Dermis microvascular lymphatic vessel endothelial cell (primary cell): ENCODE results near the gene LHX5. TPM values are rescaled to one million over a fixed set of nuclear protein-coding genes. Genes with fewer than 3 reads are reported as not detected.

Experiments
- DNase-seq, 2 donors: peaks; one replicate each; pipeline versions ENCODE4 v3.0.0 to v3.0.0-alpha.2; 2010; ENCODE audit warnings: low read depth in 2 of 2
- total RNA-seq: library from RNA; depleted of rRNA; stranded (reverse); fragments of >200 nt; gene quantifications from 2 replicates; pipeline ENCODE4 v1.2.1, GENCODE V29; 2014

LHX5 gene
- total RNA-seq, 1 donor from 2014 or later = not detected

DNA sequence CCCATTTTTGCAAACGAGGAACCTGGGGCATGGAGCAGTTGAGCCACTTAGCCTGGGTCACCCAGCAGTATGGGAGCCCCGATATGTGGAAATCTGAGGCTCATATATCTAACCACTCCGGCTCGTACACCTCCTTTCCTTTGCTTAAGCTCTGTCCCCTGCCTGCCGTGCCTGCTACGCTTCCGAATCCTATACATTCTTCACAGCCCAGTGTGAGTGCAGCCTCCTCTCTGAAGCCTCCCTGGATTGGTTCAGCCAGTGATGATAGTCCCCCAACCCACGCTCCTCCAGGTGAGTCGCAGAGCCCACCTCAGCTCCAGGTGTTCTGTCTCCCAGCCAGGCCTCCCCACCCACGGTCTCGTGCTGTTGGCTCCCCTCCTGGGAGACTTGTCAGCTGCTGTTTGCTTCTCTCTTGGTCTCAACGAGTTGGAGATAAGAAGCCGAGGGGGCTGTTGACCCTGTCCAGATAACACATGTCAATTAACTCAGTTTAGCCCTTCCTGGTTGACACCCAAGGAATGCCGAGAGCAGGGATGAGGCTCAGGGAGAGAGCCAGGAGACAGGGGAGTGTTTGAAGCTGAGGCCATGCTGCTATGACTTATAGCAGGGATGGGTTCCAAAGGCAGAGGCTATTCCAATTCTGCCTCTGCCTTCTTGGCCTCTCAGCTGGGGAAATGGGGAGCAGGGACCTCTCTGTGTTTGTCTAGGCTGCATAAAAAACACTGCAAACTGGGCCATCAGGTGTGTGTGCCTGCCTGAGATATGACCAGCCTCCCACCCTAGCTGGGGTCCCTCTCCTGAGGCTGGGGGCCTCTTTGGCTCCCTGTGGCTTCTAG is 30.5 kb downstream of the LHX5 start:
- no peak for DNase-seq

DNA sequence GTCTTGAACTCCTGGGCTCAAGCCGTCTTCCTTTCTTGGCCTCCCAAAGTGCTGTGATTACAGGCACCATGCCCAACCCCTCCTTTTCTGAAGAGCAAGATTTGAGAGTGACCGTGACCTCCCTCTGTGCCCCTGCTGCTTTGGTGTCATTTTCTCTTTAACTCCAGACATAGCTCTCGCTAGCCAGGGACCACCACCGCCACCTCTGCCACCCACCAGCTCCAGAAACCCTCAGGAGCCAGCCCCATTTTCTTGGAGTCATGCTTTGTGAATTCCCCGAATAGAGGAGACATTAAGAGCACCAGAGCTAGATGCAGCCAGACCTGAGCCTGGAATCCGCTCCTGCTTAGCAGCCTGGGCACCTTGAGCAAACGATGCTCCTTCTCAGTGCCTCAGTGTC is 31.3 kb downstream of the LHX5 start:
- no peak for DNase-seq

DNA sequence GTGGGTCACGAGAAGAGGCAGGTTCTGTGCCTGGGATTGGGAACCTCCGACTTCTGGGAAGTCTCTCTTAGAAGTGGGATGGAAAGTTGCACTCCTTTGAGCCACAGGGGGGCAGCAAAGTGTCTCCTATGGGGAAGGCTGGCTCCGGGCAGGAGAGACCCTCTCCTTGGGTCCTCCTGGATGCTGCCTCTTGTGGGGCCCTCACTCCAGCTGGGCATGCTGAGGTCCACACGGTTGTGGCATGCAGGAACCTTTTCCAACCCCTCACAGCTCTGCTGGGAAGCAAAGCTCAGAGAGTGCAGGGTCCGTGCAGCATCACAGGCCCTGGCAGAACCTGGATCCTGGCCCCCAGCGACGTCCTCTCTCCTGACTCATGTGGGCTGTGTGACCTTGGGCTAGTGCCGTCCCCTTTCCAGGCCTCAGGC is 32.1 kb downstream of the LHX5 start:
- peak; percentile 5 to 51 for DNase-seq

DNA sequence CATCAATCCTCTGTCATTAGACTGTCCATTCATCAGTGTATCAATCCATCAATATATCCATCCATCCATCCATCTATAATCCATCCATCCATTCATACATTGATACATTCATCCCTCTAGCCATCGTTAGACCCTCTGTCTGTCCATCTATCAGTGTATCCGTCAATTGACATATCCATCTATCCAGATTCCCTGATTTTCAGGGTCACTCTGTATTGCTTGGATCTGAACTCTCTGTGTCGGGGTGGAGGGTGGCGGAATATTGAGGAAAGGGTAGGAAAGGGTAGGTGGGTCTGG is 32.4 kb downstream of the LHX5 start:
- no peak for DNase-seq

DNA sequence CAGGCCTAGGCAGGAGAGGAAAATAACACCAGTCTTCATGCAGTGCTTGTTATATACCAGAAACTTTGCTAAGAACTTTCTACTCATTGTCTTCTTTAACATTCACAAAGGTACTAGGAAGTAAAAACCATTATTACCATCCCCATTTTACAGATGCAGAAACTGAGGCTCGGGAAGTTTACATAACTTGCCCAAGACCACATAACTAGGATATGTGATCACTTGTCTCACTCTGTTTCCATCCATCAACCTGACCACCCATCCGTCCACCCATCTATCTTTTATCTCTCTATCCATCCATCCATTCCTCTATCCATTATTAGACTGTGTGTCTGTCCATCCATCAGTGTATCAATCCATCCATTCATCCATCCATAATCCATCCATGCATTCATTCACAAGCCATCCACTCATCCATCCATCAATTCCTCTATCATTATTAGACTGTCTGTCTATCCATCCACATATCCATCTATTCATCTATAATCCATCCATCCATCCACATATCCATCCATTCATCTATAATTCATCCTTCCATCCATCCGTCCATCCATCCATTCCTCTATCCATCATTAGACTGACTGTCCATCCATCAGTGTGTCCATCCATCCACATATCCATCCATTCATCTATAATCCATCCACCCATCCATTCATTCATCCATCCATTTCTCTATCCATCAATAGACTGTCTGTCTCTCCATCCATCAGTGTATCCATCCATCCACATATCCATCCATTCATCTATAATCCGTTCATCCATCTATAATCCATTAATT is 33.0 kb downstream of the LHX5 start:
- no peak for DNase-seq

DNA sequence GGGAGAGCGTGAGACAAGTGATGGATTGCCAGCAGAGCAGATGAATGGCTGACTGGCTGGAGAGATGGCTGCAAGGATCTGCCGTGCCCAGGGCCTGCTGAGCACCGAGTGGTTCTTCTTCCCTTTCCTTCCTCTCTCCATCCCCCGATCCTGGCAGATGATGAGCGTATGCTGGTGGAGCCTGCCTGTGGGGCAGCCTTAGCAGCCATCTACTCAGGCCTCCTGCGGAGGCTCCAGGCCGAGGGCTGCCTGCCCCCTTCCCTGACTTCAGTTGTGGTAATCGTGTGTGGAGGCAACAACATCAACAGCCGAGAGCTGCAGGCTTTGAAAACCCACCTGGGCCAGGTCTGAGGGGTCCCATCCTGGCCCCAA is 34.0 kb downstream of the LHX5 start:
- no peak for DNase-seq

DNA sequence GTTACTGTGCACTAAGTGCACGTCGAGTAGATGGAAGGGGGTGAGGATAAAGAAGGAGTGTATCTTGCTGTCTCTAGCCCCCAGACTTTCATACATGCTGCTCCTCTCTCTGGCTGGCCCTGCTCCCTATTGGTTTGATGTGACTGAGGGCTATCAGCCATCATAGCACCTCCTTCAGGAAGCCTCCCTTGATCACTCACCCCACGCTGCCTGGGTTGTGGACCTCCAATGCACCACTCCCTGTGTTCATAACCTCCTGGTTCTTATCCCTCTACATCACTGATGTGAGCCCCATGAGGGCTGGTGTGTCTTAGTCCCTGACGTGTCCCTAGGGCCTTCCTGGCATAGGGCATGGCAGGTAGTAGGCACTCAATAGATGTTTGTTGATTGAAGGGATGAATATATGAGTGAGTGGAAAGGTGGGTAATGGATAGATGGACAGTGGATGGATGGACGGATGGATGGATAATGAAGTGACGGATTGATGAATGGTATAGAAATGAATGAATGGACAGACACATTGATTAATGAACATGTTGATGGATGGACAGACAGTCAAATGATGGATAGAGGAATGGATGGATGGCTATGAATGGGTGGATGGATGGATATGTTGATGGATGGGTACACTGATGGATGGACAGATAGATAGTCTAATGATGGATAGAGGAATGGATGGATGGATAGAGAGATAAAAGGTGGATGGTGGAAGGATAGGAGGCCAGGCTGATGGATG is 34.5 kb downstream of the LHX5 start:
- no peak for DNase-seq

DNA sequence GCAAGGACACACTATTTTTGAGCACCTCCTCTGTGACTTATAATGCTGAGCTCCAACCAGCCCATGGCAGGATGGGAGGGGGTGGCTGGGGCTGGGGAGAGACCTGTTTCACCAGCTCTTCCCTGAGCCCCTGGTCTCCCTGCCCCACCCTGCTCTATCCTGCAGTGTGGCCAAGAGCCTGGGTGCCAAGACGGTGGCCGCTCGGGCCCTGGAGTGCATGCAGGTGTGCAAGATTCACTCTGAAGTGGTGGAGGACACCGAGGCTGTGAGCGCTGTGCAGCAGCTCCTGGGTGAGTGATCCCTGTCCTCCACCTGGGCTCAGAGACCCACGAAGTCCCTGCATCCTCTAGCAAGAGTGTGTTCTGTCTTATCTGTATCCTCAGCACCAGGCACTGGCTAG is 35.1 kb downstream of the LHX5 start:
- no peak for DNase-seq

DNA sequence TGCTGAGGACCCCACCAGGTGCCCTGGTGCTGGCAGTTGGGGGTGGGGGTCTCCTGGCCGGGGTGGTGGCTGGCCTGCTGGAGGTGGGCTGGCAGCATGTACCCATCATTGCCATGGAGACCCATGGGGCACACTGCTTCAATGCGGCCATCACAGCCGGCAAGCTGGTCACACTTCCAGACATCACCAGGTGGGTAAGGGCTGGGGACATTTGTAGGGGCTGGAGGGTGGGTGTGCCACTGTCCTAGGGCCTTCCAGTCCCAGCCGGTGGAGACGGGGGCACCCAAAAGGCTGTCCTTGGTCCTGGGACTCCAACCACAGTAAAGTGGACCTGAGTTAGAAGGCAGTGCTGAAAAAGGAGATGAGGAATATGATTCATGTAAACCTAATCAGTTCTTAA is 36.3 kb downstream of the LHX5 start:
- DNase-seq = no peak

DNA sequence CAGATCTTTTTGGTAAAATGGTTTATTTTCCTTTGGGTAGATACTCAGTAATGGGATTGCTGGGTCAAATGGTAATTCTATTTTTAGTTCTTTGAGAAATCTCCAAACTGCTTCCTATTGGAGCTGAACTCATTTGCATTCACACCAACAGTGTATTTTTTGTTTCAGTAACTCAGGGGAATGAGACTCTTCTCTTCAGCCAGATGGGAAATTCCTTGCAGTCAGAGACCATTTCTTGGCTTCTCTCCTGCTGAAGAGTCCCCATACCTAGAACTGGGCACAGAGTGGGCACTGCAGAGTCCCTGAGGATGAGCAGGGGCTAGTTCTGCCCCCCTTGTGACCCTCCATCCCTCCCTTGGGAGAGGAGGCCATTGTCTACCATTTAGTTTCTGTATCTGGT is 38.7 kb downstream of the LHX5 start:
- no peak for DNase-seq

DNA sequence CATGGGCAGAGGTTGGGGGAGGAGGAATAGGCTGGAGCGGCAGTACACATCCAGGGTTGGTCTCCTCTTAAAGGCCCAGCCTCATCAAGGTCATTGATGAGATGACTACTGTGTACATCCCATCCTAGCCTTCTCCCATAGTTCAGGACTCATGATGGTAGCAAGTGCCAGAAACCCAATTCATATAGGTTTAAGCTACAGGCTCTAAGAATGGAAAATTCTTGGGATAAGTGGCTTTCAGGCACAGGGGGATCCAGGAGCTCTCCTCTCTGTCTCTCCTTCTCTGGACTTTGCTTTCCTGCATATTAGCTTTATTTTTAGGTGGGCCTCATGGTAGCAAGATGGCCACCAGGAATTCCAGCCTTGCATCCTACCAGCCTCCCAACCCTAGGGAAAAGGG is 43.2 kb downstream of the LHX5 start:
- no peak for DNase-seq

DNA sequence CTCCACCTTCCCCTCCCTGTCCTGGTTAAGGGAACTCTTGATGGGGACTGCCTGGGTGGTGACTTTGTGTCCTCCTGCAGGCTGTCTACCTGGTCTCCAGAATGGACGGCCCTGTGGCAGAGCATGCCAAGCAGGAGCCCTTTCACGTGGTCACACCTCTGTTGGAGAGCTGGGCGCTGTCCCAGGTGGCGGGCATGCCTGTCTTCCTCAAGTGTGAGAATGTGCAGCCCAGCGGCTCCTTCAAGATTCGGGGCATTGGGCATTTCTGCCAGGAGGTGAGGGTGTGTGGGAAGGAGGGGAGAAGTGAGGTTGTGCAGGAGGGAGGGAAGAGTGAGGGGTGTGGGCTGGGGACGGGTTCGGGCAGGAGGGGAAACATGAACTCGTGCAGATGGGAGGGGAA is 43.8 kb downstream of the LHX5 start:
- DNase-seq = no peak

DNA sequence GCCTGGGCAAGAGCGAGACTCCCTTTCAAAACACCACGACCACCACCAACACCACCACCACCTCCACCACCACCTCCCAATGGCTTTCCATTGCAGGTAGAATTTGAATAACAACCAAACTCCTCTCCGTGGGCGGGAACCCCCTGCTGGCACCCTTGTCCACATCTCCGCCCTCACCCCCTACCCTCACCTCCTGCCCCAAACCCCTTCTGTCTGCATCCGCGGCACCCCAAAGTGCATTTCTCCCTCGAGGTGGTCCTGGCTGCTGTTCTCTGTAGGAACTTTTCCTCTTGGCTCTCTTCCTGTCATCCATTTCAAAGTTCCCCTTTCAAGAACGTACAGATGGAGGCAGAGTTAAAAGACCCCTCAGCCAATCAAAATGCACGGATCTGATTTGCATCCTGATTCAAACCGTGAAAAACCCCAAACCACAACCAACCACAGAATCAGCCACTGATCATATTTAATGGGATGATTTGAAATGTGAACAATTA is 45.7 kb downstream of the LHX5 start:
- DNase-seq = no peak

DNA sequence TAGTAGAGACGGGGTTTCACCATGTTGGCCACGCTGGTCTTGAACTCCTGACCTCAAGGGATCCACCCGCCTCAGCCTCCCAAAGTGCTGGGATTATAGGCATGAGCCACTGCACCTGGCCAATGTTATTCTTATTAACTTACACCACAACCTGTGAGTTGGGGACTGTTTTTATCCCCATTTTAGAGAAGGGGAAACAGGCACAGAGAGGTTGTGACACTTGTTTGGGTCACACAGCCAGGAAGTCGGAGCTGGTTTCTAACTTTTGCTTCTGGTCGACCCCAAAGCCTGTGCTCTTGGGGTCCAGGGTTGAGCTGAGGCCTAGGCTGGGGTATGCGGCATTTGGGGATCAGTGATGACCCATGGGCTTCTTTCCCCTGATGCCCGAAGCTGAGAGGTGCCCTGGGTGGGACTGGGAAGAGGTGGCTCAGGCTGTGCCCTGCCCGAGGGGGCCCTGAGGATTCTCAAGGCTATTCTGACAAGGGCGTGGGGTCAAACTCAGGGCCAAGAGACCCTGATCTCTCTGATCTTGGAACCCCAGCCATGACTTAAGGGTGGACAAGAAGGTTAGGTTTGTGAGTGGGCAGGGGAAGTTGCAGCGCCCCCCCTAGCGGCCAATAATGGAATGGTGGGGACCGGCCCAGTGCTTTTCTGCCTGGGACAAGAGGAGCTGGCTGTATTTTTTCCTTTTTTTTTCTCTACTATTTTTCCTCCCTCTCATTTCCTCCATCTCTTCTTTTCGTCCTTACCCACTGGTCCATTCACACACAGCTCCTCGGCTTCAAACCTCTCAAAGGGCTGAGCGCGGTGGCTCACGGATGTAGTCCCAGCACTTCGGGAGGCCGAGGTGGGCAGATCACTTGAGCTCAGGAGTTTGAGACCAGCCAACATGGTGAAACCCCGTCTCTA is 46.5 kb downstream of the LHX5 start:
- peak; percentile 14 to 57 for DNase-seq

DNA sequence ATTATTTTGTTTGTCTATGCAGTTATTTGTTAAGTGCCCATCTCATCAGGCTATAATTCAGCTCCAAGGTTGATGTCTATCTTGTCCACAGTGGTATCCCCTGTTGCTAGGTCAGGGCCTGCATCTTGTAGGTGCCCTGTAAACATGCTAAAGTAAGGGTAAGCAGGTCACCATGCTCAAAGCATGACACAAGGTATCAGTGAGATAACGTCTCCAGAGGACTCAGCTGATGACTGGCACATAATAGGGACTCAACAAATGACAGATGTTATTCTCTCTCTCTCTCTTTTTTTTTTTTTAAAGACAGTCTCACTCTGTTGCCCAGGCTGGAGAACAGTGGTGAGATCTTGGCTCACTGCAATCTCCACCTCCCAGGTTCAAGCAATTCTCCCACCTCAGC is 47.2 kb downstream of the LHX5 start:
- DNase-seq = no peak

DNA sequence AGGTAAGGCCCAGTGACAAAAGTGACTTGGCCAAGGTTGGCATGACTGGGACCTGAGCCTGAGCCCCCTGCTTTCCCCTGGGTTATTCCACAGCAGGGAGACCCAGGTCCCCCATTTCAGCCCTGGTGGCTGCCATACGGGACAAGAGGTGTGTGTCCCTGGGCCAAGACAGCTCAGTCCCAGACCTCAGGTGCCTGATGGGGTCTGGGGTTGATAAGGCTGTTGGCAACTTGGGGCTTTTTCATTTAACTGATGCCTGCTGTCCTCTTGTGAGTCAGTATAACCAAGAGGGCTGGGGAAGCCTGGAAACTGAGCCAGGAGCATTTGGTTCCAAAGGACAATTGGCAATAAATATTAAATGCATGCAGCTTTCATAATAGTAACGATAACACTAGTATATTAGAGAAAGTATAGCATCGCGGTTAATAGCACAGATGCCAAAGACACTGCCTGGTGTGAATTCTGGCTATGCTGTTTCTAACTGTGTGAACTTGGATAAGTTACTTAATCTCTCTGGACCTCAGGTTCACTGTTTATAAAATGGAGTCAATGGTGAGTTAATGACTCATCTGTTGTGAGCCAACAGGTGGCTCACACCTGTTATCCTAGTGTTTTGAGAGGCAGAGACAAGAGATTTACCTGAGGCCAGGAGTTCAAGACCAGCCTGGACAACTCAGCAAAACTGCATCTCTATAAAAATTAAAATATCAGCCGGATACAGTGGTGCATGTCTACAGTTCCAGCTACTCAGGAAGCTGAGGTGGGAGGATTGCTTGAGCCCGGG is 48.6 kb downstream of the LHX5 start:
- DNase-seq = no peak

DNA sequence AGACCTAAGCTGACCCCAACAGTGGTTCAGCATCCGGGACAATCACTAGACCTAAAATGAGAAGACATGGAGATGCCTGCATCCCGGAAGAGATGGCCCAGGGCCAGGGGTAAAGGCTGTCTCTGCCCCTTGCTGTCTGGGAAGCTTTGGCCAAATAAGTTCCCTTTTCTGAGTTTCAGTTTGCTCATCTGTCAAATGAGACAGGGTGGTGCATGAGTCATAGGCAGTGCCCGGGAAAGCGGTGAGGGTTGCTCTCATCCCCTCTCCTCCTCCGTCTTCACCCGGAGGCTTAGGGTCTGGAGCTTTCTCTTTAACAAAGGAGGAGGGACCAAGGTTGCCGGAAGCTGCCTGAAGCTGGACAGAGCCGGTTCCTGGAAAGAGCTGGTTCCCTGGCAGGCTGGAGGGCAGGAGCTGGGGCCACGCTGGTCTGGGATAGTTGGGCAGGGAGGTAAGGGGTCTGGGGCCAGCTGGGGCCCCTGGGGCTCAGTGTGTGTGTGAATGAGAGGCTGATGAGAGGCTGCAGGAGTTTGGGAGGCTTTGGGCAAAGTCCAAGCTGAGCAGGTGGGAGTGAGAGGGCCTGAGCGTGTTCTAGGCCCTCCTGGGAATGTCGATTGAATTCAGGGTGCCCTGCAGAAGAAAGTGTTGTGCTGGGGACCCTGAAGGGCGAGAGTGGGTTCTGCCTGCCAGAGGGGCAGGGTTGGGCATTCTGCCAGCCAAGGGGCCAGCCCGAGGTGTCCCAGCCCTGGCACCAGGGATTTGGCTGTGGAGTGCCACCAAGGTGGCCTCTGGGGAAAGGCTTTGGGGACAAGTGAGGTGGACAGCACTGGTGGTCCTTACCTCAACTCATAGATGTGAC is 49.4 kb downstream of the LHX5 start, which contains the start of gene SDSL:
TSS of gene SDSL (plus strand) at position 351 of the 856 bp plus-strand sequence. CDS start 5,603 bp downstream, outside the sequence.
- peak; percentile 10 to 52 for DNase-seq

DNA sequence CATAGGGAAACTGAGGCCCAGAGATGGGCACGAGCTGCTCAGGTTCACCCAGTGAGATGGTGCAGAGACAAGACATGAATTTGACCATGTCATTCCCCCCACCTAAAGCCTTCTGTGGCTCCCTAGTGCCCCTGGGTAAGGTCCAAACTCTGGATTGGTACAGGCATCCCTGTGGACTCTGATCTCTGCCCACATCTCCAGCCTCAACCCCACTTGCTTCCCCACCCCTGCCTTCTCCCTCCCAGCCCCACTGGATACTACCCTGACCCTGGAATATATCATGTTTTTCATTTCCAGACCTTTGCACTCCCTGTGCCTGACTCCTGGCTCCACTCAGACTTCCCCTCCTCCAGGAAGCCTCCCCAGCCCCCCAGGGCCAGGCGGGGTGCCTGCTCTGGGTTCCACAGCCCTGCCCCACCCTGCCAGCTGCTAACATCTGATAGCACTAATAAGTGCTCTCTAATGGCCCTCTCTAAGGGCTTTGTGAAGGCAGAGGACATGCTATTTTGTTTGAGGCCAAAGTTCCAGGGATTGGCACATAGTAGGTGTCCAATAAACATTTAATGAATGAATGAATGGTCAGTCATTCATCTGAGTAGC is 50.6 kb downstream of the LHX5 start:
- no peak for DNase-seq
